Hepatocyte (in vitro differentiated cells): ENCODE data around the gene NGEF. TPM values are rescaled to one million over a fixed set of nuclear protein-coding genes. Genes with fewer than 3 reads are reported as not detected.

ENCODE experiments used
- DNase-seq: peaks from one replicate; pipeline ENCODE4 v3.0.0-alpha.2; 2016; ENCODE audit warnings: low spot score
- H2AFZ ChIP-seq: fragments of 200-600 bp; sonication (generic); 2 replicates; pipeline ENCODE4 v1.6.0; 2016; ENCODE audit warnings: antibody characterized with exemption, mild to moderate bottlenecking
- H3K27ac ChIP-seq: fragments of 200-600 bp; sonication (generic); 2 replicates; pipeline ENCODE4 v1.5.1; 2016; ENCODE audit warnings: mild to moderate bottlenecking
- H3K27me3 ChIP-seq: fragments of 200-600 bp; sonication (generic); 2 replicates; pipeline ENCODE4 v1.6.1; 2016
- H3K36me3 ChIP-seq: fragments of 200-600 bp; sonication (generic); replicated peaks from 2 replicates; pipeline ENCODE4 v1.5.1; 2016; ENCODE audit warnings: low read depth; ENCODE audit not compliant: insufficient read depth
- H3K4me1 ChIP-seq: fragments of 200-600 bp; sonication (generic); 2 replicates; pipeline ENCODE4 v1.5.1; 2016; ENCODE audit warnings: mild to moderate bottlenecking, moderate library complexity; ENCODE audit not compliant: insufficient read depth
- H3K4me2 ChIP-seq: fragments of 200-600 bp; sonication (generic); 2 replicates; pipeline ENCODE4 v1.6.0; 2016
- H3K4me3 ChIP-seq: fragments of 200-600 bp; sonication (generic); 2 replicates; pipeline ENCODE4 v1.5.1; 2016; ENCODE audit warnings: mild to moderate bottlenecking
- H3K79me2 ChIP-seq: fragments of 200-600 bp; sonication (generic); 2 replicates; pipeline ENCODE4 v1.6.0; 2017; ENCODE audit warnings: mild to moderate bottlenecking
- H3K9me2 ChIP-seq: fragments of 200-600 bp; sonication (generic); replicated peaks from 2 replicates; pipeline ENCODE4 v1.6.0; 2017; ENCODE audit warnings: mild to moderate bottlenecking; ENCODE audit not compliant: insufficient read depth
- H3K9me3 ChIP-seq: fragments of 200-600 bp; sonication (generic); 2 replicates; pipeline ENCODE4 v1.5.1; 2016; ENCODE audit warnings: low read depth, mild to moderate bottlenecking
- H4K20me1 ChIP-seq: fragments of 200-600 bp; sonication (generic); 2 replicates; pipeline ENCODE4 v1.6.0; 2016; ENCODE audit warnings: mild to moderate bottlenecking; ENCODE audit not compliant: insufficient read depth, poor library complexity, severe bottlenecking
- CTCF ChIP-seq: fragments of 200-600 bp; sonication (generic); IDR thresholded peaks from 2 replicates; pipeline ENCODE4 v1.5.1; 2016; ENCODE audit warnings: antibody characterized with exemption, mild to moderate bottlenecking; ENCODE audit not compliant: poor library complexity
- EZH2 ChIP-seq: fragments of 200-600 bp; sonication (generic); IDR thresholded peaks from 2 replicates; pipeline ENCODE4 v1.6.1; 2016; ENCODE audit warnings: antibody characterized with exemption, mild to moderate bottlenecking, borderline replicate concordance
- EZH2phosphoT487 ChIP-seq: fragments of 200-600 bp; sonication (generic); IDR thresholded peaks from one replicate; pipeline ENCODE4 v1.6.1; 2018; ENCODE audit warnings: antibody characterized with exemption, mild to moderate bottlenecking, low read depth, moderate library complexity; ENCODE audit not compliant: unreplicated experiment, severe bottlenecking
- WGBS: methylation state at CpG from one replicate; pipeline ENCODE4 v1.1.6; 2016; ENCODE audit warnings: low lambda C conversion rate; ENCODE audit errors: missing lambda C conversion rate; 5-methylcytosine and 5-hydroxymethylcytosine counted together
- polyA plus RNA-seq: library from polyadenylated mRNA; unstranded; fragments of >200 nt; fragmentation: Nextera tagmentation; extraction: Ambion mirVana; gene quantifications from 2 replicates; pipeline ENCODE4 v1.2.1, GENCODE V29; 2016
- total RNA-seq: library from RNA; depleted of rRNA; stranded (reverse); fragments of >200 nt; gene quantifications from 2 replicates; pipeline ENCODE4 v1.2.3, GENCODE V29; 2014

NGEF gene
- total and polyA plus RNA-seq, 2 experiments from 2014 or later, result 2.2 to 3.2 TPM

DNA sequence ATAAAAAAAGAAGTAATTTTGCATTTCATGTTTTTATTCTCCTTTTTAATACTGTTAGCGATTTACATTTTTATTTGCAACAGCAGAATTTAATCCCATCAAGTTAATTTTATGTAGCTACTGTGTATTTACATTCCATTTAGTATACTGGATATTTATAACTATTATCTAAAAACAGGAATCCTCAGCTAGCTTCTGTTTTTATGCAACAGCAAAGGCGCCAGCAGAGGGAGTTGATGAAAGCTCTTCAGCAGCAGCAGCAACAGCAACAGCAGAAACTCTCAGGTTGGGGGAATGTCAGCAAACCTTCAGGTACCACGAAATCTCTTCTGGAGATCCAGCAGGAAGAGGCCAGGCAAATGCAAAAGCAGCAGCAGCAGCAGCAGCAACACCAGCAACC lies 169.2 kb downstream of the NGEF start:
- H3K4me2 ChIP-seq, result no peak overlapping the region
- H3K27ac ChIP-seq, result no peak overlapping the region
- H4K20me1 ChIP-seq, result no peaks in the 10 kb centered on the region
- no peak overlapping the region for H2AFZ ChIP-seq
- peaks cover 4% of the 10 kb centered on the region for H3K36me3 ChIP-seq
- no peak overlapping the region for H3K4me3 ChIP-seq
- H3K9me3 ChIP-seq, result no peaks in the 10 kb centered on the region
- TF ChIP-seq CTCF, result peak; percentile 13
- no peak for TF ChIP-seq EZH2
- TF ChIP-seq EZH2phosphoT487, result no peak
- DNase-seq, result no peak
- no peaks in the 10 kb centered on the region for H3K79me2 ChIP-seq
- H3K4me1 ChIP-seq, result no peaks in the 10 kb centered on the region
- no peaks in the 10 kb centered on the region for H3K27me3 ChIP-seq
- WGBS, result 94% methylated on average over 3 of the region's 3 CpGs
- no peaks in the 10 kb centered on the region for H3K9me2 ChIP-seq

- Histone ChIP-seq H2AFZ (no peak overlapping the region), H3K27me3 (no peaks in the 10 kb centered on the region), H3K4me1 (no peaks in the 10 kb centered on the region), H3K9me3 (no peaks in the 10 kb centered on the region), H3K4me2 (no peak overlapping the region), H3K79me2 (no peaks in the 10 kb centered on the region), H3K27ac (no peak overlapping the region), H3K36me3 (peaks cover 4% of the 10 kb centered on the region), H4K20me1 (no peaks in the 10 kb centered on the region), H3K9me2 (no peaks in the 10 kb centered on the region), H3K4me3 (no peak overlapping the region)
- TF ChIP-seq EZH2phosphoT487, result no peak
- no peak for TF ChIP-seq EZH2
- TF ChIP-seq CTCF, result no peak
- 38% methylated on average over 2 of the region's 2 CpGs for WGBS
- DNase-seq, result no peak
Observed at GRCh38 chr2:232842689-232843088, 170.4 kb downstream of the NGEF start.

GRCh38 chr2:232839411-232840079 lies 173.5 kb downstream of the NGEF start:
- Histone ChIP-seq H3K9me2 (no peaks in the 10 kb centered on the region), H3K4me2 (no peak overlapping the region), H3K4me3 (no peak overlapping the region), H4K20me1 (peaks cover 2% of the 10 kb centered on the region), H3K9me3 (no peaks in the 10 kb centered on the region), H3K36me3 (no peaks in the 10 kb centered on the region), H3K4me1 (no peaks in the 10 kb centered on the region), H3K27me3 (no peaks in the 10 kb centered on the region), H3K27ac (no peak overlapping the region), H3K79me2 (no peaks in the 10 kb centered on the region), H2AFZ (no peak overlapping the region)
- no peak for DNase-seq
- 90% methylated on average over 9 of the region's 9 CpGs for WGBS
- TF ChIP-seq EZH2phosphoT487 (no peak), EZH2 (no peak), CTCF (no peak)

- no peak for TF ChIP-seq CTCF
- TF ChIP-seq EZH2, result no peak
- TF ChIP-seq EZH2phosphoT487, result no peak
- DNase-seq, result peak; percentile 23
- no peak overlapping the region for H3K4me3 ChIP-seq
- H3K27me3 ChIP-seq, result no peaks in the 10 kb centered on the region
- no peak overlapping the region for H2AFZ ChIP-seq
- H3K27ac ChIP-seq, result peak overlapping the region; percentile 11
- no peaks in the 10 kb centered on the region for H3K9me2 ChIP-seq
- H4K20me1 ChIP-seq, result peaks cover 2% of the 10 kb centered on the region
- H3K79me2 ChIP-seq, result no peaks in the 10 kb centered on the region
- no peaks in the 10 kb centered on the region for H3K4me1 ChIP-seq
- WGBS, result 84% methylated on average over 2 of the region's 2 CpGs
- no peaks in the 10 kb centered on the region for H3K36me3 ChIP-seq
- no peaks in the 10 kb centered on the region for H3K9me3 ChIP-seq
- no peak overlapping the region for H3K4me2 ChIP-seq
Observed at GRCh38 chr2:232838406-232838874, 174.6 kb downstream of the NGEF start.
